IMR-90 (cell line): Measurements from ENCODE around the gene AGXT. TPM values are rescaled to one million over a fixed set of nuclear protein-coding genes. Genes with fewer than 3 reads are reported as not detected.

Source experiments
- ATAC-seq: fragments of 200-7000 bp; cut with Tn5 transposase; 2 replicates; pipeline ENCODE4 v1.9.1; 2020; ENCODE audit warnings: low read depth, mild to moderate bottlenecking, moderate library complexity
- BruUV-seq: library from RNA; stranded (reverse); fragments of 400-500 nt; replicated peaks from 2 replicates; lab custom pipeline; 2021; lab: Mats Ljungman, UMichigan
- CTCF ChIA-PET: fragments of 300-600 bp; formaldehyde crosslinking; extraction: SDS; loops from one replicate; lab custom pipeline; 2021; ENCODE audit warnings: antibody characterized with exemption; lab: Yijun Ruan, JAX
- POLR2A ChIA-PET: fragments of 300-600 bp; sonication (Branson Sonifier 250); formaldehyde crosslinking; loops from one replicate; lab custom pipeline; 2022; ENCODE audit warnings: antibody characterized with exemption; ENCODE audit not compliant: unreplicated experiment; lab: Charles Lee
- DNase-seq: peaks from one replicate; pipeline ENCODE4 v3.0.0; 2013
- H2AFZ ChIP-seq: replicated peaks from 2 replicates; pipeline ENCODE3; 2013; ENCODE audit warnings: low read length, mild to moderate bottlenecking; ENCODE audit not compliant: poor library complexity
- H2AK5ac ChIP-seq: 2 replicates; pipeline ENCODE4 v1.6.1; 2013; ENCODE audit warnings: low read depth, low read length, inconsistent platforms
- H2AK9ac ChIP-seq: replicated peaks from 2 replicates; pipeline ENCODE3; 2013; ENCODE audit warnings: mild to moderate bottlenecking, low read depth, low read length, moderate library complexity; ENCODE audit not compliant: poor library complexity
- H2BK120ac ChIP-seq: 2 replicates; pipeline ENCODE4 v1.6.1; 2013; ENCODE audit warnings: low read depth, low read length, inconsistent platforms
- H2BK15ac ChIP-seq: 3 replicates; pipeline ENCODE4 v1.6.1; 2013; ENCODE audit warnings: low read depth, low read length, inconsistent platforms
- H2BK20ac ChIP-seq: 2 replicates; pipeline ENCODE4 v1.6.1; 2013; ENCODE audit warnings: low read depth, mild to moderate bottlenecking, inconsistent platforms, low read length, moderate library complexity
- H2BK5ac ChIP-seq: 2 replicates; pipeline ENCODE4 v1.6.1; 2013; ENCODE audit warnings: mild to moderate bottlenecking, low read depth, low read length, inconsistent platforms; ENCODE audit not compliant: poor library complexity, severe bottlenecking
- H3K14ac ChIP-seq: replicated peaks from 2 replicates; pipeline ENCODE4 v1.6.1; 2013; ENCODE audit warnings: low read depth, low read length, inconsistent platforms
- H3K18ac ChIP-seq: 2 replicates; pipeline ENCODE4 v1.6.1; 2013; ENCODE audit warnings: low read depth, low read length, control low read depth
- H3K23ac ChIP-seq: 2 replicates; pipeline ENCODE4 v1.6.1; 2013; ENCODE audit warnings: low read depth, low read length, inconsistent platforms
- H3K27ac ChIP-seq: 2 replicates; pipeline ENCODE4 v1.5.1; 2013; ENCODE audit warnings: mild to moderate bottlenecking, control low read depth, low read length; ENCODE audit not compliant: insufficient read depth
- H3K27me3 ChIP-seq: 2 replicates; pipeline ENCODE4 v1.6.1; 2013; ENCODE audit warnings: low read length; ENCODE audit not compliant: control insufficient read depth, insufficient read depth
- H3K36me3 ChIP-seq: 2 replicates; pipeline ENCODE4 v1.6.1; 2013; ENCODE audit warnings: low read length, mixed read lengths; ENCODE audit not compliant: control insufficient read depth, insufficient read depth
- H3K4ac ChIP-seq: 2 replicates; pipeline ENCODE4 v1.6.1; 2013; ENCODE audit warnings: low read depth, low read length, inconsistent platforms
- H3K4me1 ChIP-seq: 2 replicates; pipeline ENCODE4 v1.6.1; 2013; ENCODE audit warnings: low read length, mixed read lengths; ENCODE audit not compliant: control insufficient read depth, insufficient read depth
- H3K4me2 ChIP-seq: 2 replicates; pipeline ENCODE4 v1.6.1; 2013; ENCODE audit warnings: low read depth, mild to moderate bottlenecking, control low read depth, low read length, moderate library complexity
- H3K4me3 ChIP-seq: 2 replicates; pipeline ENCODE4 v1.5.1; 2013; ENCODE audit warnings: low read depth, mild to moderate bottlenecking, control low read depth, low read length, moderate library complexity; ENCODE audit not compliant: insufficient read depth
- H3K56ac ChIP-seq: 2 replicates; pipeline ENCODE4 v1.6.1; 2013; ENCODE audit warnings: low read length, inconsistent platforms; ENCODE audit not compliant: insufficient read depth; ENCODE audit errors: extremely low read depth
- H3K79me1 ChIP-seq, 2 experiments: 2 replicates each; pipeline ENCODE4 v1.6.1; 2013; ENCODE audit warnings: low read length in 2 of 2, inconsistent platforms in 1 of 2, low read depth in 1 of 2
- H3K9ac ChIP-seq: 2 replicates; pipeline ENCODE4 v1.6.1; 2013; ENCODE audit warnings: low read depth, low read length, control low read depth
- H3K9me1 ChIP-seq: 2 replicates; pipeline ENCODE4 v1.6.1; 2013; ENCODE audit warnings: low read length, inconsistent platforms; ENCODE audit not compliant: insufficient read depth
- H3K9me3 ChIP-seq: 2 replicates; pipeline ENCODE4 v1.6.1; 2013; ENCODE audit warnings: low read length; ENCODE audit not compliant: control insufficient read depth, insufficient read depth
- H4K20me1 ChIP-seq: 2 replicates; pipeline ENCODE4 v1.6.1; 2013; ENCODE audit warnings: low read length, inconsistent platforms; ENCODE audit not compliant: insufficient read depth
- H4K5ac ChIP-seq: 2 replicates; pipeline ENCODE4 v1.6.1; 2013; ENCODE audit warnings: mild to moderate bottlenecking, low read depth, low read length, control low read depth
- H4K8ac ChIP-seq, 2 experiments: 2 replicates each; pipeline ENCODE4 v1.6.1; 2013; ENCODE audit warnings: low read depth in 2 of 2, low read length in 2 of 2, control low read depth in 1 of 2, inconsistent platforms in 1 of 2
- H4K91ac ChIP-seq: 2 replicates; pipeline ENCODE4 v1.6.1; 2013; ENCODE audit warnings: low read depth, low read length, inconsistent platforms; ENCODE audit not compliant: insufficient read depth
- FOS ChIP-seq: fragments of 150-350 bp; IDR thresholded peaks from 2 replicates; pipeline ENCODE4 v1.6.1; 2016; ENCODE audit warnings: low read depth, low read length
- MAFK ChIP-seq: IDR thresholded peaks from 2 replicates; pipeline ENCODE4 v1.6.1; 2012; ENCODE audit warnings: low read depth, low read length, improper control_type of control experiment
- WGBS, 2 experiments: methylation state at CpG; one replicate each; pipeline versions ENCODE4 v1.1.5 to v1.1.7; 2013; ENCODE audit warnings: missing lambda C conversion rate in 2 of 2; ENCODE audit not compliant: insufficient read length in 1 of 2; ENCODE audit errors: extremely low coverage in 2 of 2; 5-methylcytosine and 5-hydroxymethylcytosine counted together
- dilution Hi-C: fragments of 300-500 bp; cut with HindIII; formaldehyde crosslinking; loops from one replicate; pipeline ENCODE4 v1.14.3; 2018; ENCODE audit warnings: low sequenced_read_pairs; ENCODE audit not compliant: unreplicated experiment
- in situ Hi-C: fragments of 300-500 bp; cut with MboI; formaldehyde crosslinking; loops from 3 replicates; pipeline ENCODE4 v1.14.3; 2019; ENCODE audit warnings: low sequenced_read_pairs, inconsistent platforms, mixed read lengths
- intact Hi-C: fragments of 100-400 bp; cut with micrococcal nuclease; formaldehyde crosslinking; loops from 2 replicates; pipeline ENCODE4 v1.10.0; 2022
- polyA plus RNA-seq, 3 experiments: library from polyadenylated mRNA; depleted of rRNA; stranded (reverse); fragments of >200 nt; gene quantifications; 2 replicates each; pipeline ENCODE4 v1.2.3, GENCODE V29; 2012; ENCODE audit warnings: low replicate concordance in 1 of 3
- total RNA-seq: library from RNA; depleted of rRNA; stranded (reverse); fragments of >200 nt; gene quantifications from 2 replicates; pipeline ENCODE4 v1.2.3, GENCODE V29; 2012

Gene AGXT
- total and polyA plus RNA-seq, 2 of the 4 experiments (the other 2 are of a cell fraction), result not detected

DNA sequence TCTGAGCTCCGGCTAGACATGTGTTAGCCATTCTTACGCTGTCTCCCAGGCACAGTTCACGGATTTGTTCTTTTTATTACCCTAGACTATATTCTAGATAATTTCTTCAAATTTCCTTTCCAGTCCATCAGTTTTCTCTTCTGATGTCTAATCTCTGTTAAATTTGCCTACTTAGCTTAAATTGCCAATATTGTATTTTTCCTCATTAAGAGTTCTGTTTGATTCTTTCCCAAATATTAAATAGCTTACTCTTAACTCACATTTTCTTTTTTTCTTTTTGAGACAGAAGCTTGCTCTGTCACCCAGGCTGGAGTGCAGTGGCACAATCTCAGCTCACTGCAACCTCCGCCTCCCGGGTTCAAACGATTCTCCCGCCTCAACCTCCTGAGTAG lies 58.8 kb downstream of the AGXT start:
- no peaks in the 10 kb centered on the region for H3K9me1 ChIP-seq
- intact Hi-C loops, result no loop called here
- H3K4me3 ChIP-seq, result no peak overlapping the region
- TF ChIP-seq FOS, result no peak
- TF ChIP-seq MAFK, result peak; percentile 35; the same call in 1 of the 2 replicates
- peak overlapping the region; percentile 46; the same call in 1 of the 2 replicates for H3K9ac ChIP-seq
- H3K9me3 ChIP-seq, result no peaks in the 10 kb centered on the region
- no peak overlapping the region for H2BK120ac ChIP-seq
- no peak overlapping the region for H2AFZ ChIP-seq
- no peak for DNase-seq
- WGBS, 2 experiments, result no CpG with 5 or more reads among the region's 7 CpGs
- H2BK15ac ChIP-seq, result no peak overlapping the region
- no peak overlapping the region for H2AK9ac ChIP-seq
- H3K18ac ChIP-seq, result no peak overlapping the region
- H4K8ac ChIP-seq, result no peak overlapping the region
- H2BK20ac ChIP-seq, result no peak overlapping the region
- H2AK5ac ChIP-seq, result no peak overlapping the region
- H4K20me1 ChIP-seq, result no peaks in the 10 kb centered on the region
- no peaks in the 10 kb centered on the region for H3K36me3 ChIP-seq
- no peak overlapping the region for H3K27ac ChIP-seq
- H3K4me2 ChIP-seq, result peak overlapping the region; percentile 90
- CTCF ChIA-PET, result no interaction called here
- peaks cover 17% of the 10 kb centered on the region for H3K27me3 ChIP-seq
- BruUV-seq, result no TSS peak
- ATAC-seq, result no peak
- H4K91ac ChIP-seq, result no peak overlapping the region
- H3K56ac ChIP-seq, result no peak overlapping the region
- H3K79me1 ChIP-seq, result no peaks in the 10 kb centered on the region
- in situ Hi-C loops, result no loop called here
- H2BK5ac ChIP-seq, result no peak overlapping the region
- dilution Hi-C loops, result no loop called here
- H3K14ac ChIP-seq, result no peak overlapping the region
- no peak overlapping the region; the same call in 1 of the 2 replicates for H4K5ac ChIP-seq
- no peak overlapping the region for H3K23ac ChIP-seq
- no peak overlapping the region for H3K4ac ChIP-seq
- POLR2A ChIA-PET, result no interaction called here
- peaks cover 8% of the 10 kb centered on the region; the same call in 1 of the 2 replicates for H3K4me1 ChIP-seq
